GM12878 (cell line): Measurements from ENCODE around the gene CTXND1. TPM values are rescaled to one million over a fixed set of nuclear protein-coding genes. Genes with fewer than 3 reads are reported as not detected.
A peak's percentile ranks its signal among the peaks of the same experiment; 100 is the strongest.

ENCODE experiments used
- BRCA1 ChIP-seq: IDR thresholded peaks from 2 replicates; pipeline ENCODE4 v1.6.1; 2011; ENCODE audit warnings: low read depth, low read length, improper control_type of control experiment
- CBX3 ChIP-seq: fragments of 200-600 bp; sonication (generic); IDR thresholded peaks from 2 replicates; pipeline ENCODE4 v1.6.1; 2016; ENCODE audit warnings: low read depth, borderline replicate concordance
- HDGF ChIP-seq: fragments of 450-650 bp; IDR thresholded peaks from 2 replicates; pipeline ENCODE4 v1.6.1; 2016; ENCODE audit warnings: antibody characterized with exemption
- MXI1 ChIP-seq: fragments of 150-350 bp; IDR thresholded peaks from 2 replicates; pipeline ENCODE4 v1.6.1; 2011; ENCODE audit warnings: low read depth, mild to moderate bottlenecking, inconsistent platforms, low read length, improper control_type of control experiment
- MYB ChIP-seq: fragments of 150-350 bp; IDR thresholded peaks from 2 replicates; pipeline ENCODE4 v1.6.1; 2014; ENCODE audit warnings: mild to moderate bottlenecking, low read depth, low read length, borderline replicate concordance
- SMARCA5 ChIP-seq: fragments of 450-650 bp; IDR thresholded peaks from 2 replicates; pipeline ENCODE4 v1.6.1; 2017; ENCODE audit warnings: mild to moderate bottlenecking
- STAT1 ChIP-seq: fragments of 450-650 bp; conservative IDR thresholded peaks from 2 replicates; pipeline ENCODE4 v1.6.1; 2014; ENCODE audit warnings: antibody characterized with exemption, mild to moderate bottlenecking
- TCF12 ChIP-seq: IDR thresholded peaks from 2 replicates; pipeline ENCODE4 v1.6.1; 2011; ENCODE audit warnings: low read depth, mild to moderate bottlenecking, low read length
- TCF3 ChIP-seq: IDR thresholded peaks from 2 replicates; pipeline ENCODE4 v1.6.1; 2012; ENCODE audit warnings: low read depth, mild to moderate bottlenecking, low read length, borderline replicate concordance; ENCODE audit not compliant: insufficient read depth
- YBX1 ChIP-seq: fragments of 450-650 bp; IDR thresholded peaks from 2 replicates; pipeline ENCODE4 v1.6.1; 2016; ENCODE audit warnings: antibody characterized with exemption
- polyA plus RNA-seq, 11 experiments: library from polyadenylated mRNA; depleted of rRNA in 4 of 11; unstranded in 6 of 11; stranded (reverse) in 5 of 11; fragments of >200 nt; fragmentation: Nextera tagmentation in 4 of 11; fragmentation: Illumina TruSeq in 1 of 11; extraction: Ambion mirVana in 4 of 11; extraction: Trizol in 1 of 11; gene quantifications; 1 replicate in 1 of 11; 2 replicates in 10 of 11; pipeline versions ENCODE4 v1.2.1 to v1.2.3, GENCODE V29; 2011 to 2016; ENCODE audit warnings: inconsistent platforms in 2 of 11, missing spikeins in 2 of 11, low read depth in 1 of 11
- total RNA-seq, 4 experiments: library from RNA; depleted of rRNA in 3 of 4; stranded (reverse); fragments of >200 nt in 3 of 4; fragmentation: Illumina TruSeq in 1 of 4; extraction: Trizol in 1 of 4; gene quantifications; 2 replicates each; pipeline versions ENCODE4 v1.2.1 to v1.2.3, GENCODE V29; 2013 to 2021
- TF ChIP-seq, protein P1 (sequence below): fragments of 450-650 bp; IDR thresholded peaks from 2 replicates; pipeline ENCODE4 v1.6.1; 2017; ENCODE audit warnings: borderline replicate concordance
- TF ChIP-seq, protein P2 (sequence below): fragments of 450-650 bp; IDR thresholded peaks from 2 replicates; pipeline ENCODE4 v1.6.1; 2016; ENCODE audit warnings: mild to moderate bottlenecking
- TF ChIP-seq, protein P3 (sequence below), 3 experiments: IDR thresholded peaks in 2 of 3; conservative IDR thresholded peaks in 1 of 3; 2 replicates each; pipeline ENCODE4 v1.5.1; 2011; ENCODE audit warnings: low read depth in 3 of 3, low read length in 3 of 3, mild to moderate bottlenecking in 3 of 3, control low read depth in 2 of 3, moderate library complexity in 2 of 3, inconsistent platforms in 1 of 3, mixed read lengths in 1 of 3; ENCODE audit not compliant: control insufficient read depth in 2 of 3, insufficient read depth in 1 of 3; ENCODE audit errors: extremely low read depth in 1 of 3
- TF ChIP-seq, protein P4 (sequence below): fragments of 450-650 bp; IDR thresholded peaks from 2 replicates; pipeline ENCODE4 v1.6.1; 2018; ENCODE audit warnings: mild to moderate bottlenecking, low read depth, moderate library complexity; ENCODE audit not compliant: partially characterized antibody
- TF ChIP-seq, protein P5 (sequence below): fragments of 150-350 bp; IDR thresholded peaks from 2 replicates; pipeline ENCODE4 v1.6.1; 2016; ENCODE audit warnings: low read depth, low read length
- TF ChIP-seq, protein P6 (sequence below): fragments of 450-650 bp; IDR thresholded peaks from 2 replicates; pipeline ENCODE4 v1.6.1; 2017; ENCODE audit warnings: mild to moderate bottlenecking

CTXND1 gene
- total and polyA plus RNA-seq, 10 of the 15 experiments (the other 5 are each of a cell fraction or from before 2014, with no cell fraction given), result under 0.01 to 0.03 (median 0.02) TPM; not detected in 7

DNA sequence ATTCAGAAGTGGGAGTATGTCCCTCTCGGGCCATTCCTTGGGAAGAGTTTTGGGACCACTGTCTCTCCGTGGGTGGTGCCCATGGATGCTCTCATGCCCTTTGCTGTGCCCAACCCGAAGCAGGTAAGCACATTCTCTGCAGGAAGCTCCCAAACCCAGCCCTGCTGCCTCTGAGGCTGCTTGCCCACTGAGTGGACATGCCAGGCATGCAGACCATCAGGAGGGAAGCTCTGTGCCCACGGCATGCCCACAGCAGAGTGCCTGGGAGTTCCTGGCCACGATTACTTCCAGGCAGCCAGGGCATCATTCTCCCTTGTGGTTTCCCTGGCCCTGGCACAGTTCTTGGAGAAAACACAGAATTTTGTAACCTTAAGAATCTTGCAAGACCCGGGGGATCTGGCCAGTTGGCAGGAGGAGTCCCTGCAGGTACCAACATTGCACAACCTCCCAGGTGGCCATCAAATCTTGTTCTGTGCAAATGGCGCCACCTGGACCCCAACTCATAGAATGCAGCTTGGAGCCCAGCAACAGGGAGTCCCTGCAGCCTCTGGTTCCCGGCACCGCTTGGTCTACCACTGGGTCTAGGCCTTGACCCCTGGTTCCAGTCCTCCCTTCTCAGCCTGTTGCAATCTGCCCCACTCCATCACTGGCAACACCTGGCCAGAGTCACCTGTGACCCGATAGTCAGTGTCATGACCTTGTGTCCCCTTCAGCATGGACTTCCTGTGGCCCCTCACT, 78.8 kb downstream of the CTXND1 start (continued):
- TF ChIP-seq, protein P1, sequence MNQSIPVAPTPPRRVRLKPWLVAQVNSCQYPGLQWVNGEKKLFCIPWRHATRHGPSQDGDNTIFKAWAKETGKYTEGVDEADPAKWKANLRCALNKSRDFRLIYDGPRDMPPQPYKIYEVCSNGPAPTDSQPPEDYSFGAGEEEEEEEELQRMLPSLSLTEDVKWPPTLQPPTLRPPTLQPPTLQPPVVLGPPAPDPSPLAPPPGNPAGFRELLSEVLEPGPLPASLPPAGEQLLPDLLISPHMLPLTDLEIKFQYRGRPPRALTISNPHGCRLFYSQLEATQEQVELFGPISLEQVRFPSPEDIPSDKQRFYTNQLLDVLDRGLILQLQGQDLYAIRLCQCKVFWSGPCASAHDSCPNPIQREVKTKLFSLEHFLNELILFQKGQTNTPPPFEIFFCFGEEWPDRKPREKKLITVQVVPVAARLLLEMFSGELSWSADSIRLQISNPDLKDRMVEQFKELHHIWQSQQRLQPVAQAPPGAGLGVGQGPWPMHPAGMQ, result no peak
- TF ChIP-seq, protein P2, sequence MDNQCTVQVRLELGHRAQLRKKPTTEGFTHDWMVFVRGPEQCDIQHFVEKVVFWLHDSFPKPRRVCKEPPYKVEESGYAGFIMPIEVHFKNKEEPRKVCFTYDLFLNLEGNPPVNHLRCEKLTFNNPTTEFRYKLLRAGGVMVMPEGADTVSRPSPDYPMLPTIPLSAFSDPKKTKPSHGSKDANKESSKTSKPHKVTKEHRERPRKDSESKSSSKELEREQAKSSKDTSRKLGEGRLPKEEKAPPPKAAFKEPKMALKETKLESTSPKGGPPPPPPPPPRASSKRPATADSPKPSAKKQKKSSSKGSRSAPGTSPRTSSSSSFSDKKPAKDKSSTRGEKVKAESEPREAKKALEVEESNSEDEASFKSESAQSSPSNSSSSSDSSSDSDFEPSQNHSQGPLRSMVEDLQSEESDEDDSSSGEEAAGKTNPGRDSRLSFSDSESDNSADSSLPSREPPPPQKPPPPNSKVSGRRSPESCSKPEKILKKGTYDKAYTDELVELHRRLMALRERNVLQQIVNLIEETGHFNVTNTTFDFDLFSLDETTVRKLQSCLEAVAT, result no peak
- TF ChIP-seq, protein P3, sequence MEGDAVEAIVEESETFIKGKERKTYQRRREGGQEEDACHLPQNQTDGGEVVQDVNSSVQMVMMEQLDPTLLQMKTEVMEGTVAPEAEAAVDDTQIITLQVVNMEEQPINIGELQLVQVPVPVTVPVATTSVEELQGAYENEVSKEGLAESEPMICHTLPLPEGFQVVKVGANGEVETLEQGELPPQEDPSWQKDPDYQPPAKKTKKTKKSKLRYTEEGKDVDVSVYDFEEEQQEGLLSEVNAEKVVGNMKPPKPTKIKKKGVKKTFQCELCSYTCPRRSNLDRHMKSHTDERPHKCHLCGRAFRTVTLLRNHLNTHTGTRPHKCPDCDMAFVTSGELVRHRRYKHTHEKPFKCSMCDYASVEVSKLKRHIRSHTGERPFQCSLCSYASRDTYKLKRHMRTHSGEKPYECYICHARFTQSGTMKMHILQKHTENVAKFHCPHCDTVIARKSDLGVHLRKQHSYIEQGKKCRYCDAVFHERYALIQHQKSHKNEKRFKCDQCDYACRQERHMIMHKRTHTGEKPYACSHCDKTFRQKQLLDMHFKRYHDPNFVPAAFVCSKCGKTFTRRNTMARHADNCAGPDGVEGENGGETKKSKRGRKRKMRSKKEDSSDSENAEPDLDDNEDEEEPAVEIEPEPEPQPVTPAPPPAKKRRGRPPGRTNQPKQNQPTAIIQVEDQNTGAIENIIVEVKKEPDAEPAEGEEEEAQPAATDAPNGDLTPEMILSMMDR (IDR thresholded peaks at IDR 0.05 in 2 of 3, conservative IDR thresholded peaks at IDR 0.05 in 1 of 3; ENCODE audit: control insufficient read depth in 2 of 3, extremely low read depth in 1 of 3, insufficient read depth in 1 of 3, low read depth in 3 of 3, low read length in 3 of 3), result peak; percentile 80 to 84 (median 81)
- no peak for TF ChIP-seq BRCA1
- no peak for TF ChIP-seq YBX1
- no peak for TF ChIP-seq MXI1
- TF ChIP-seq MYB, result no peak
- peak; percentile 82; the same call in 1 of the 2 replicates for TF ChIP-seq TCF3
- TF ChIP-seq, protein P4, sequence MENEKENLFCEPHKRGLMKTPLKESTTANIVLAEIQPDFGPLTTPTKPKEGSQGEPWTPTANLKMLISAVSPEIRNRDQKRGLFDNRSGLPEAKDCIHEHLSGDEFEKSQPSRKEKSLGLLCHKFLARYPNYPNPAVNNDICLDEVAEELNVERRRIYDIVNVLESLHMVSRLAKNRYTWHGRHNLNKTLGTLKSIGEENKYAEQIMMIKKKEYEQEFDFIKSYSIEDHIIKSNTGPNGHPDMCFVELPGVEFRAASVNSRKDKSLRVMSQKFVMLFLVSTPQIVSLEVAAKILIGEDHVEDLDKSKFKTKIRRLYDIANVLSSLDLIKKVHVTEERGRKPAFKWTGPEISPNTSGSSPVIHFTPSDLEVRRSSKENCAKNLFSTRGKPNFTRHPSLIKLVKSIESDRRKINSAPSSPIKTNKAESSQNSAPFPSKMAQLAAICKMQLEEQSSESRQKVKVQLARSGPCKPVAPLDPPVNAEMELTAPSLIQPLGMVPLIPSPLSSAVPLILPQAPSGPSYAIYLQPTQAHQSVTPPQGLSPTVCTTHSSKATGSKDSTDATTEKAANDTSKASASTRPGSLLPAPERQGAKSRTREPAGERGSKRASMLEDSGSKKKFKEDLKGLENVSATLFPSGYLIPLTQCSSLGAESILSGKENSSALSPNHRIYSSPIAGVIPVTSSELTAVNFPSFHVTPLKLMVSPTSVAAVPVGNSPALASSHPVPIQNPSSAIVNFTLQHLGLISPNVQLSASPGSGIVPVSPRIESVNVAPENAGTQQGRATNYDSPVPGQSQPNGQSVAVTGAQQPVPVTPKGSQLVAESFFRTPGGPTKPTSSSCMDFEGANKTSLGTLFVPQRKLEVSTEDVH, result no peak
- TF ChIP-seq CBX3, result no peak
- no peak for TF ChIP-seq HDGF
- TF ChIP-seq, protein P5, sequence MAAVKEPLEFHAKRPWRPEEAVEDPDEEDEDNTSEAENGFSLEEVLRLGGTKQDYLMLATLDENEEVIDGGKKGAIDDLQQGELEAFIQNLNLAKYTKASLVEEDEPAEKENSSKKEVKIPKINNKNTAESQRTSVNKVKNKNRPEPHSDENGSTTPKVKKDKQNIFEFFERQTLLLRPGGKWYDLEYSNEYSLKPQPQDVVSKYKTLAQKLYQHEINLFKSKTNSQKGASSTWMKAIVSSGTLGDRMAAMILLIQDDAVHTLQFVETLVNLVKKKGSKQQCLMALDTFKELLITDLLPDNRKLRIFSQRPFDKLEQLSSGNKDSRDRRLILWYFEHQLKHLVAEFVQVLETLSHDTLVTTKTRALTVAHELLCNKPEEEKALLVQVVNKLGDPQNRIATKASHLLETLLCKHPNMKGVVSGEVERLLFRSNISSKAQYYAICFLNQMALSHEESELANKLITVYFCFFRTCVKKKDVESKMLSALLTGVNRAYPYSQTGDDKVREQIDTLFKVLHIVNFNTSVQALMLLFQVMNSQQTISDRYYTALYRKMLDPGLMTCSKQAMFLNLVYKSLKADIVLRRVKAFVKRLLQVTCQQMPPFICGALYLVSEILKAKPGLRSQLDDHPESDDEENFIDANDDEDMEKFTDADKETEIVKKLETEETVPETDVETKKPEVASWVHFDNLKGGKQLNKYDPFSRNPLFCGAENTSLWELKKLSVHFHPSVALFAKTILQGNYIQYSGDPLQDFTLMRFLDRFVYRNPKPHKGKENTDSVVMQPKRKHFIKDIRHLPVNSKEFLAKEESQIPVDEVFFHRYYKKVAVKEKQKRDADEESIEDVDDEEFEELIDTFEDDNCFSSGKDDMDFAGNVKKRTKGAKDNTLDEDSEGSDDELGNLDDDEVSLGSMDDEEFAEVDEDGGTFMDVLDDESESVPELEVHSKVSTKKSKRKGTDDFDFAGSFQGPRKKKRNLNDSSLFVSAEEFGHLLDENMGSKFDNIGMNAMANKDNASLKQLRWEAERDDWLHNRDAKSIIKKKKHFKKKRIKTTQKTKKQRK, result no peak
- 0 out of 2 replicates have a peak, but pooled peaks have one; percentile 32 for TF ChIP-seq TCF12
- no peak for TF ChIP-seq STAT1
- TF ChIP-seq, protein P6, sequence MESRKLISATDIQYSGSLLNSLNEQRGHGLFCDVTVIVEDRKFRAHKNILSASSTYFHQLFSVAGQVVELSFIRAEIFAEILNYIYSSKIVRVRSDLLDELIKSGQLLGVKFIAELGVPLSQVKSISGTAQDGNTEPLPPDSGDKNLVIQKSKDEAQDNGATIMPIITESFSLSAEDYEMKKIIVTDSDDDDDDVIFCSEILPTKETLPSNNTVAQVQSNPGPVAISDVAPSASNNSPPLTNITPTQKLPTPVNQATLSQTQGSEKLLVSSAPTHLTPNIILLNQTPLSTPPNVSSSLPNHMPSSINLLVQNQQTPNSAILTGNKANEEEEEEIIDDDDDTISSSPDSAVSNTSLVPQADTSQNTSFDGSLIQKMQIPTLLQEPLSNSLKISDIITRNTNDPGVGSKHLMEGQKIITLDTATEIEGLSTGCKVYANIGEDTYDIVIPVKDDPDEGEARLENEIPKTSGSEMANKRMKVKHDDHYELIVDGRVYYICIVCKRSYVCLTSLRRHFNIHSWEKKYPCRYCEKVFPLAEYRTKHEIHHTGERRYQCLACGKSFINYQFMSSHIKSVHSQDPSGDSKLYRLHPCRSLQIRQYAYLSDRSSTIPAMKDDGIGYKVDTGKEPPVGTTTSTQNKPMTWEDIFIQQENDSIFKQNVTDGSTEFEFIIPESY, result no peak
- TF ChIP-seq SMARCA5, result peak; percentile 35; the same call in 1 of the 2 replicates
